Non-pigmented ciliary epithelial cell (primary cell): Measurements from ENCODE around the gene PFKFB4.
"Not testable (repeated sequence)": the region's sequence is repeated elsewhere in the genome, so short reads cannot be mapped to it uniquely, and the experiment has no call there.

Experiments used
- DNase-seq: peaks from one replicate; pipeline ENCODE4 v3.0.0-alpha.2; 2010; ENCODE audit warnings: low read depth

PFKFB4 gene

DNA sequence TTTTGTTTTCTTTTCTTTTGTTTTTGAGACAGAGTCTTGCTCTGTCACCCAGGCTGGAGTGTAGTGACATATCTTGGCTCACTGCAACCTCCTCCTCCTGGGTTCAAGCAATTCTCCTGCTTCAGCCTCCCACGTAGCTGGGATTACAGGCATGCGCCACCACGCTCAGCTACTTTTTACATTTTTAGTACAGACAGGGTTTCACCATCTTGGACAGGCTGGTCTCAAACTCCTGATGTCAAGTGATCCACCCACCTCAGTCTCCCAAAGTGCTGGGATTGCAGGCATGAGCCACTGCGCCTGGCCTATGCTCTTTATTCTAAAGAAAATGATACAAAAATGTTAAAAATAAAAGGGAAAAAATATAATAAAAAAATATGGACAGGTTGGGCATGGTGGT, 25.9 kb downstream of the PFKFB4 start:
- not testable (repeated sequence) for DNase-seq

DNA sequence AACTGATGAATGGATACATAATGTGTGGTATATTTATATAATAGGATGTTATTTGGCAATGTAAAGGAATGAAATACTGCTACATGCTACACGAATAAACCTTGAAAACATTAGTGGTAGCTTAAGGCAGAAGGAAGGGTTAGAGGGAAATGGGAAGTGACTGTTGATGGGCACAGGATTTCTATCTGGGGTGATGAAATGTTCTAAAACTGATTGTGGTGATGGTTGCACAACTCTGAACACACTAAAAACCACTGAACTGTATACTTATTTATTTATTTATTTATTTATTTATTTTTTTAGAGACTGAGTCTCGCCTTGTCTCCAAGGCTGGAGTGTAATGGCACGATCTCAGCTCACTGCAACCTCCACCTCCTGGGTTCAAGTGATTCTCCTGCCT, 27.8 kb downstream of the PFKFB4 start:
- DNase-seq = no peak

DNA sequence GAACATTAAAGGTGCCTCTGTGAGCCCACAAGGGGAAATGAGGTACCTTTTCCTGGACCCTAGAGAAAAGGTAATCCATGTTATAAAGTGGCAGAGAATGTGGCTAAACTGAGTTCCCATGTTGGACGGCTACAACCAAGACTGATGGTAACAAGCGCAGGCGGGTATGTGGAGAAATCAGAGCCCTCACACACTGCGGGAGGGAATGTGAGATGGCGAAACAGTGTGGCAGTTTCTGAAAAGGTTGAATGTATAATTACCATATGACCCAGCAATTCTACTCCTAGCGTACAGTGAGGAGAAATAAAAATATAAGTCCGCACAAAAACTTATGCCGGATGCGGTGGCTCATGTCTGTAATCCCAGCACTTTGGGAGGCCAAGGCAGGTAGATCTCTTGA, 28.6 kb downstream of the PFKFB4 start:
- no peak for DNase-seq

DNA sequence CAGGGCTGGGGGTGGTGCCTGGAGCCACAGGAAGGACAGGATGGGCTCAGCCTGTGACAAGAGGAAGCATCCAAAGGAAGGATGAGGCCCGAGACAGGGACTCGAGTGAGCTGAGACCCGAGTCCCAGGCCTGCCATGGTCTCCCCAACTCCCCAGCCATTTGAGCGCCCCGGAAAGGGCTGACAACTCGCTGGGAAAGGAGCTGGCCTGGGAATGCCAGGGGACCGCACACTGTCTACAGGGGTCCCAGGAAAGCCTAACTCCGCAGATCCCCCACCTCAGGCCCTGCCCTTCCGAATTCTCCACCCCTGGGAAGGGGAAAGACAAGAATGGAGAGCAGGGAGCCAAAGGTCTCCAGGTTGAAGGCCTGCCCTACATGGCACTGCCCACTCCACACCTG, 31.6 kb downstream of the PFKFB4 start:
- DNase-seq = no peak

- no peak for DNase-seq
Observed at GRCh38 chr3:48521635-48522034, 35.0 kb downstream of the PFKFB4 start.

- no peak for DNase-seq
Observed at GRCh38 chr3:48519277-48519643, 37.3 kb downstream of the PFKFB4 start.

DNA sequence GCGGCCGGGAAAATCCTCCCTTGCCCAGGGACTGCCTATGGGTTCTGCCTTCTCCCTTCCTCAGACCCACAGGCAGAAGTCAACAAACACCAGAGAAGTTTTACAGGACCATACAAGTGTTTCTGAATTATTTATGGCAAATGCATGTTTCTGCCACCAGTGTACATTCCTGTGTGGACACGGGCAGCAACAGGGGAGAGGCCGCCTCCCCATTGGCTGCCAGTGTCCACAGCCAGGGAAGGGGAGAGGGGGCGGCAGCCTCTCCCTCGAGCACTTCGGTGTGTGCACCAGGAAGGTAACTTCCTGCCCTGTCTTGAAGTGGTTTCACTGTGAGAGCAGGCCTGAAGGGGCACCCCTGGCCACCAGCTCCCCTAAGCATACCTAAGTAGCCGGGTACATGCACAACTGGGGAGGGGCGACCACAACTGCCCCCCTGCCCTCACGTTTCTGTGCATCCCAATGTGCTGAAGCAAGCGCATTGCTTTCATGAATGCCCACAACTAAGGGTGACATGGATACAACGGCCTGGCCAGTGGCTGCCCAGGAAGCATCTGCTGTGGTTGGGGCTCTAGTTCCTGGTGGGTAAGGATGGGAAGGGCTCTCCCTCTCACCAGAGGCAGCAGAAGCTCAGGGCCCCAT, 37.8 kb downstream of the PFKFB4 start:
- DNase-seq = no peak

DNA sequence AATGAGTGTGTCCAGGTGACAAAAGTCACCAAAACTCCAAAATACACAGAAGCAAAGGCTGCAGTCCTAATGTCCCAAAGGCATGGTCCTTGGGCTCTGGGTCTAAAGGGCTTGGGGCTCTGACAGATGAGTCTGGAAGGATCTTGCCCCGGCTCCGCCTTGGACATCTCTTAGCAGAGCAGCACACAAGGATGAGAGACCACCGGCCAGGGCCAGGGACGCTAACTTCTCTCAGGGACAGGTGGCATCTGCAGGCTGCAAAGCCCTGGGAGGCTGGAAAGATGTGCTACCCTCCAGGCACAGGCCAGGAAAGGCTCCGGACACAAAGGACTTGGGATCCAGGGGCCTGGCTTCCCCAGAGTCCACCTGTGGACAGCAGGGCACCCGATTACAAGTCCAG, 38.5 kb downstream of the PFKFB4 start:
- DNase-seq = no peak

DNA sequence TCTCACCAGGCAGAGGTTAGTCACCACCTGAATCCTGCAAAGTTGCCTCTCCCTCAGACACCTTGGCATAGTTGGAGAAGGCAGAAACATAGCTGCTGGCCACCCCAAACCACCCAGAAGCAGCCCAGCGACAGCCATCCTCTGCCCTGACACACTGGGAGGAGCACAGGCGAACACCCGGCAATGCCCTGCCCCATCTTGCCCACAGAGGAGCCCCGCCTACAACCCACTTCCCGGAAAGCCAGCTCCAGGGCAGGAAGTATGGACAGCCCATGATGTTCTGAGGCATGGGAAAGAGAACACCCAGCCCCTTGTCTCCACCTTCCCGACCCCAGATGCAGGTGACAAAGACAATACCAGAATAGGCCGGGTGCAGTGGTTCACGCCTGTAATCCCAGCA, 40.0 kb downstream of the PFKFB4 start:
- no peak for DNase-seq

DNA sequence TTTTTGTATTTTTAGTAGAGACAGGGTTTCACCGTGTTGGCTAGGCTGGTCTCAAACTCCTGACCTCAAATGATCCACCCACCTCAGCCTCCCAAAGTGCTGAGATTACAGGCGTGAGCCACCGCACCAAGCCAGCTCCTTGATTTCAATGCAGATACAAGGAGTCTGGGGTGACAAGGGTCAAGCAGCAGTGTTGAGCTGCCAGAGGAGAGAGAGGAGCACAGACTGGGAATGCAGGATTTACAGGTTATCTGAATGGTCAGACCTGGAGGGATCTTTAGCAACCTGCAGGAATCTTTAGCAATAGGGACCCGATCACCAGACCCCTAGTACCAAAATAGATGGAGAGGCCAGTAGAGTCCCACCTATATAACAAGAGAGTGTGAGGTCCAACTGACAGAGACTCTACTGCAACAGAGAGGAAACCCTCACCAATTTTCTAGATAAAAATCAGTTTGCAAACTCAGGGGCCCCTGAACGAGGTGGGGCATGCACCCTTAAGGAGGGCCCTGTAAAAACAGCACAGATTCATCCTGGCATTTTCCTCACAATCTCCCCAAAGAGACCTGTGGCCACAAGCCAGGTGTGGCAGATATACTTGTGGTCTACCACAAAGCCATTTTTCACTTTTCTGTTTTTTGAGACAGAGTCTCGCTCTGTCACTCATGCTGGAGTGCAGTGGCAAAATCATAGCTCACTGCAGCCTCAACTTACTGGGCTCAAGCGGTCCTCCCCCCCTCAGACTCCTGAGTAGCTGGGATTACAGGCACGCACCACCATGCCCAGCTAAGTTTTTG, 42.0 kb downstream of the PFKFB4 start:
- no peak for DNase-seq

DNA sequence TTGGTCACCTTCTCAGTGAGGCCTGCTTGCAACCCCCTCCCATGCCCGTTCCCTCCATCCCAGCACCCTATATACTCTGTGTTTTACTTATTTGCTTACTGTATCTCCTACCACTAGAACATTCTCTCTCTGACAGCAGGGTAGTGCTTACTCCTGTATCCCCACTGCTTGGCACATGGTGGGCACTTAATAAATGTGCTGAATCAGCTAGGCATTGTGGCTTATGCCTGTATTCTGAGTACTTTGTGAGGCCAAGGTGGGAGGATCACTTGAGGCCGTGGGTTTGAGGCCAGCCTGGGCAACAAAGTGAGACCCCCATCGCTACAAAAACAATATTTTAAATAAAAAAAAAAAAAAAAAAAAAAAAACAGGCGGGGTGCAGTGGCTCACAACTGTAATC, 45.1 kb downstream of the PFKFB4 start:
- DNase-seq = no peak

- no peak for DNase-seq
Observed at GRCh38 chr3:48507256-48508061, 49.1 kb downstream of the PFKFB4 start.

GRCh38 chr3:48505968-48506504, 50.6 kb downstream of the PFKFB4 start:
- DNase-seq = no peak

DNA sequence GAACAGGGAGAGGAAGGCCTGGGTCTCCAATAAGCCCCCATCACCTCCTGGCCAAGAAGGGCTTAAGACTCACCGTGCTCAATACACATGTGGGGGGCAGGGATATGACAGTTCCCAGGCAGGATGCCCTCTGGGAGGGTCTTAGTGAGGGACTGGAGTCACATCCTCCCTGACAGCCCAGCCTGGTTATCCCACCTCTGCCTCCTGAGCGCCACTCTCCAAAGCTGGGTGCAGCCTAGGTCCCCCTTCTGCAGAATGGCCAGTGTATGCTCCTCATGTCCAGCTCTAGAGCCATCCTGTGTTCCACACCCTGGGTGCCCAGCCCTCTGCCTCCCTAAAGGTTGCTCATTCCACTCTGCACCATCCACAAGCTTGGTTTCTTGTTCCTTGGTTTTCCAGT, 51.5 kb downstream of the PFKFB4 start:
- no peak for DNase-seq

GRCh38 chr3:48504051-48504946, 52.3 kb downstream of the PFKFB4 start, which contains the start of gene SHISA5:
SHISA5 (minus strand) TSS chr3:48504174; CDS start chr3:48504094, 80 bp downstream.
- no peak for DNase-seq

DNA sequence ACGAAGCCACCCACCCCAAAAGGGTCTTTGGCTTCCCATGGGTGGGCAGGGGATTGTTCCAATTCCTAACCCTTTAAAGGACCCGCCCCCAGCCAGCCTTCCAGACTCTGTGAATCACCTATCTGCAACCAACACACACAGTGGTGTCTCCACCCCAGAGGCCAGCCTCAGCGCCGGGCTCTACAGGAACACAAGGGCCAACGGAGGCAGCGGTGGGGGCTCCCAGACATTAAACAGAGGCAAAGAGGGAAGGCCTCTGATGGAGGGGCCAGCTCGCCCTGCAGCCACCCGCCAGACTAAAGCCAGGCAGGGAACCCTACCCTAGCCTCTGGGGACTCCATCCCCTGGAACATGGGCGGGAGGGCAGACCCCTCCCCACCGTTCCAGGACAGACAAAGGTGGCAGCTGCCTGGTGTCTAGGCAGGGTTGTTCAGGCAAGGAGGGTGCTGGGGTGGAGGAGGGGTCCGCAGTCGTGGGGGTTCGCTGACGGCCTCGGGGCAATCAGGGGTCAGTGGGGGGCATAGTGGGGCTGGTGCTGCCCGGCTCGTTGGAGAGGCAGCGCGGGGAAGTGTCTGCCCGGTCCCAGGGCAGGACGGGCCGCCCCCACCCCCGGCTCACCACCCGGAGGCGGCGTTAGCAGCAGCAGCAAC, 53.1 kb downstream of the PFKFB4 start:
- DNase-seq = no peak

DNA sequence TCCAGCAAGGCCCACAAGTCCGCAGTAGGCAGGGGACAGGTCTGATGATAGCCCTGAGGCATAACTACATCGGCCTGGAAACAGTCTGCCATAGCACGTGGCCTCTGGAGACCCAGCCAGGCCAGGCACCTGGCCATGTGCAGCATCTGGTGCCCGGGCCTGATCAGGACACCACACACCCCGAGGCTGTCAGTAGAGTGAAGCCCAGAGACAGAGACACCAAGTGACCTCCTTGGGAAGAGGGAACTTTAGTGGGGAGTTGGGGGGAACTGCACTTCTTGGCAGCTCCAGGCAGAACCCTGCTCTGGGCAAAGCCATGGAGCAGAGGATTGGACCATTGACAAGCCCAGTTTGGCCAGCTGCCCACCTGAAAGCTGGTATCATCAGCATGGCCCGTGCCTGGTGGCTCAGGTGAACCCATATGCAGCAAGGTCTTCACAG, 53.9 kb downstream of the PFKFB4 start:
- DNase-seq = no peak

GRCh38 chr3:48502121-48502520, 54.5 kb downstream of the PFKFB4 start:
- DNase-seq = no peak

- DNase-seq = no peak
Observed at GRCh38 chr3:48501196-48501595, 55.4 kb downstream of the PFKFB4 start.

DNA sequence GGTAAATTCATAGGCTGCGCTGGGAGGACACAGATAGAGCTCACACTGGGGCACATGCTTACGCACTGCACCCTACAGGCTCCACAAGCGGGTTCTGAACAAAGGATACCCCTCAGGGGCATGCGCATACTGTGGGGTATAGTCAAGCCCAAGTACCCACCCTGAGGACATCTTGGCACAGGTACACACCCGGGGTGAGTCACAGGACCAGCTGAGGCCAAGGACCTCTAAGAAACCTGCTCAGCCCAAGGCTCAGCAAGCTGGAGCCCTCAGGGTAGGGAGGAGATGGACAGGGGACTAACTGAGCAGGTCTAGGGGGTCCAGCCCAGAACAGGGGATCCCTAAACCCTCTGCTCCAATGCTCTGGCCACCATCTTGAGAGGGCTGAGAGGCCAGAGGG, 55.9 kb downstream of the PFKFB4 start:
- no peak for DNase-seq

DNA sequence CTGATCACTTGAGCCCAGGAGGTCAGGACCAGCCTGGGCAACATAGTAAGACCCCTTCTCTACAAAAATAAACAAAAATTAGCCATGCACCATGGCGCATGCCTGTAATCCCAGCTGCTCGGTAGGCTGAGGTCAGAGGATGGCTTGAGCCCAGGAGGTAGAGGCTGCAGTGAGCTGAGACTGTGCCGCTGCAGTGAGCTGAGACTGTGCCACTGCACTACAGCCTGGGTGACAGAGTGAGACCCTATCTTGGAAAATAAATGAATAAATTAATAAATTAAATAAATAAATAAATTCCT, 63.5 kb downstream of the PFKFB4 start:
- DNase-seq = no peak
